Aortic smooth muscle cell (primary cell): ENCODE measurements around the gene FCGR1A. TPM values are rescaled to one million over a fixed set of nuclear protein-coding genes. Genes with fewer than 3 reads are reported as not detected.

Experiments used
- total RNA-seq: library from RNA; depleted of rRNA; stranded (reverse); fragments of >200 nt; gene quantifications from 2 replicates; pipeline ENCODE4 v1.2.3, GENCODE V29; 2014

Gene FCGR1A
- total RNA-seq = 0.37 and 0.40 TPM in 2 replicates

GRCh38 chr1:149782600-149782999 is at the start of gene FCGR1A:
Gene FCGR1A, plus strand, starts transcription at chr1:149782694. Its CDS starts 50 bp downstream, at chr1:149782744.

Other genes with a start within 250 kb of the FCGR1A start
- not detected in 2 replicates for gene PPIAL4C, start 198.8 kb upstream of the FCGR1A start, total RNA-seq
- gene BOLA1, start 116.9 kb downstream of the FCGR1A start, total RNA-seq = 7.3 and 9.1 TPM in 2 replicates
- 5.8 and 7.5 TPM in 2 replicates for gene SV2A, start 135.2 kb downstream of the FCGR1A start, total RNA-seq
- 8.5 and 14.7 TPM in 2 replicates for gene SF3B4, start 145.1 kb downstream of the FCGR1A start, total RNA-seq
- gene MTMR11, start 154.2 kb downstream of the FCGR1A start, total RNA-seq = 6.3 and 10.1 TPM in 2 replicates
- 13.5 and 14.2 TPM in 2 replicates for gene OTUD7B, start 228.0 kb downstream of the FCGR1A start, total RNA-seq